ENCODE data around the gene POLA1. TPM values are rescaled to one million over a fixed set of nuclear protein-coding genes. Genes with fewer than 3 reads are reported as not detected.

Gene POLA1
- total RNA-seq, 6 experiments from 2014 or later: 2.0 to 4.5 (median 2.8) TPM

- 61% methylated on average over 3 of the region's 3 CpGs for WGBS (ENCODE audit: insufficient coverage, low coverage, low lambda C conversion rate, missing lambda C conversion rate)
- no peak overlapping the region for H3K4me3 ChIP-seq
- no peaks in the 10 kb centered on the region for H3K36me3 ChIP-seq
- intact Hi-C loops (cut with DNase I): no loop called here
- no peaks in the 10 kb centered on the region for H3K27me3 ChIP-seq
- H3K4me1 ChIP-seq: no peaks in the 10 kb centered on the region
- ATAC-seq (no peak), DNase-seq (no peak)
- no peaks in the 10 kb centered on the region for H3K9me3 ChIP-seq
- H3K27ac ChIP-seq: no peak overlapping the region
- TF ChIP-seq POLR2A (IDR thresholded peaks at IDR 0.05): no peak
- no peak for TF ChIP-seq CTCF (IDR thresholded peaks at IDR 0.05)
Observed at GRCh38 chrX:24870143-24870542, 176.4 kb downstream of the POLA1 start.

- DNase-seq (peak in 1 of 3 donors; percentile 17), ATAC-seq (peak in 1 of 4 donors; percentile 16)
- TF ChIP-seq POLR2A (IDR thresholded peaks at IDR 0.05) (no peak), CTCF (IDR thresholded peaks at IDR 0.05) (no peak)
- Histone ChIP-seq H3K27me3 (no peaks in the 10 kb centered on the region), H3K9me3 (no peaks in the 10 kb centered on the region), H3K4me1 (no peaks in the 10 kb centered on the region), H3K36me3 (no peaks in the 10 kb centered on the region), H3K4me3 (no peak overlapping the region), H3K27ac (no peak overlapping the region)
- intact Hi-C loops (cut with DNase I): no loop called here
- 27% methylated on average over 7 of the region's 7 CpGs for WGBS (ENCODE audit: insufficient coverage, low coverage, low lambda C conversion rate, missing lambda C conversion rate)
Observed at GRCh38 chrX:24874604-24875247, 181.0 kb downstream of the POLA1 start.

DNA sequence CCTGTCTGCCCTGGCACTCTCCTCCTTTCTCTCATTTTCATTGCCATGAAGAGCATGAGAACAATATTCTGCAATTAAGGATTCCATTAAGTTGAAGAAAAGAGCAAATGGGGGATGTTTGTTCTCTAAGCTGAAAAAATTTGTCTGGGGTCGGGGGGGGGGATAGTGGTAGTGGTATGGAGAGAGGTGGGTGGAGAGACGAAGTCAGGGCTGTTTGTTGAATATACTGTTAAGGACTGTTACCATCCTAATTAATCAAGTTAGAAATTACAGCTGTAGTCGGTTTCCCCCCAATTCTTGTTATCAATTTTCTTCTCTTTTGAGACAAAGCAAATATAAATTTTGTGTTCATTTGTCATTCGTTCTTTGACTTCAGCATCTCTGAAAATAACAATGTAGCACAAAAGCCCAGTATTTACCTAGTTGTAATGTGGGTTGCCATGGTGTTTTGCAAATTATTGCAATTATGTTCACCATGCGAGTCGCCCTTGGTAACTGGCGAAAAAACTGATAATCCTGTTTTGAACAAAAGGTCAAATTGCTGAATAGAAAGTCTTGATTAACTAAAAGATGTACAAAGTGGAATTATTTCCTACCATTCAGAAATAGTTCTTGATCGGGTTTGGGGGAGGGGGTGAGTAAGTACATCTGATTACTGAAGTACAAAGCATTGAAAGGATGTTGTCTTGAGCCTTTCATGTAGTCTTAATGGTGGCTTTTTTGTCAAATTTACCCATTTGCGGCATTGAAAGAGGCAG is 183.0 kb downstream of the POLA1 start:
- ATAC-seq (no peak), DNase-seq (no peak)
- H3K9me3 ChIP-seq: no peaks in the 10 kb centered on the region
- no peak overlapping the region for H3K4me3 ChIP-seq
- H3K27ac ChIP-seq: no peak overlapping the region
- WGBS (ENCODE audit: insufficient coverage, low coverage, low lambda C conversion rate, missing lambda C conversion rate): 57% methylated on average over 9 of the region's 9 CpGs
- H3K4me1 ChIP-seq: no peaks in the 10 kb centered on the region
- H3K27me3 ChIP-seq: no peaks in the 10 kb centered on the region
- H3K36me3 ChIP-seq: no peaks in the 10 kb centered on the region
- intact Hi-C loops (cut with DNase I): no loop called here
- TF ChIP-seq POLR2A (IDR thresholded peaks at IDR 0.05): no peak
- TF ChIP-seq CTCF (IDR thresholded peaks at IDR 0.05): no peak

- no peak overlapping the region for H3K4me3 ChIP-seq
- no peak overlapping the region for H3K27ac ChIP-seq
- 52% methylated on average over 2 of the region's 3 CpGs for WGBS (ENCODE audit: insufficient coverage, low coverage, low lambda C conversion rate, missing lambda C conversion rate)
- H3K4me1 ChIP-seq: no peaks in the 10 kb centered on the region
- H3K36me3 ChIP-seq: no peaks in the 10 kb centered on the region
- ATAC-seq (no peak), DNase-seq (no peak)
- TF ChIP-seq POLR2A (IDR thresholded peaks at IDR 0.05) (no peak), CTCF (IDR thresholded peaks at IDR 0.05) (no peak)
- no peaks in the 10 kb centered on the region for H3K9me3 ChIP-seq
- H3K27me3 ChIP-seq: no peaks in the 10 kb centered on the region
- intact Hi-C loops (cut with DNase I): no loop called here
Observed at GRCh38 chrX:24877288-24877664, 183.6 kb downstream of the POLA1 start.
